Loucy (cell line): ENCODE measurements around the gene GAS6.

Experiments used
- H2AFZ ChIP-seq: fragments of 200-600 bp; sonication (generic); 2 replicates; pipeline ENCODE4 v1.6.0; 2016; ENCODE audit warnings: antibody characterized with exemption, mild to moderate bottlenecking, low read length, moderate library complexity
- H3F3A ChIP-seq: fragments of 200-600 bp; 2 replicates; pipeline ENCODE4 v1.6.0; 2016; ENCODE audit warnings: antibody characterized with exemption, low read depth, mild to moderate bottlenecking
- H3K27me3 ChIP-seq: fragments of 200-600 bp; sonication (generic); 2 replicates; pipeline ENCODE4 v1.6.1; 2014; ENCODE audit warnings: low read length, mild to moderate bottlenecking; ENCODE audit not compliant: insufficient read depth, poor library complexity, severe bottlenecking
- H3K36me3 ChIP-seq: fragments of 200-600 bp; sonication (generic); 2 replicates; pipeline ENCODE4 v1.6.1; 2016; ENCODE audit warnings: low read length; ENCODE audit not compliant: insufficient read depth
- H3K4me1 ChIP-seq: fragments of 200-600 bp; sonication (generic); 2 replicates; pipeline ENCODE4 v1.5.1; 2014; ENCODE audit warnings: low read length, mild to moderate bottlenecking; ENCODE audit not compliant: insufficient read depth, poor library complexity, severe bottlenecking
- H3K4me2 ChIP-seq: fragments of 200-600 bp; sonication (generic); 2 replicates; pipeline ENCODE4 v1.6.0; 2014; ENCODE audit warnings: antibody characterized with exemption, low read length, low read depth, mild to moderate bottlenecking; ENCODE audit not compliant: poor library complexity, severe bottlenecking
- H3K4me3 ChIP-seq: fragments of 200-600 bp; sonication (generic); 2 replicates; pipeline ENCODE4 v1.5.1; 2014; ENCODE audit warnings: low read length, mild to moderate bottlenecking, mixed read lengths; ENCODE audit not compliant: poor library complexity, severe bottlenecking
- H3K79me2 ChIP-seq: fragments of 200-600 bp; sonication (generic); 2 replicates; pipeline ENCODE4 v1.6.1; 2014; ENCODE audit warnings: low read length; ENCODE audit not compliant: insufficient read depth
- H3K9ac ChIP-seq: fragments of 200-600 bp; sonication (generic); 2 replicates; pipeline ENCODE4 v1.6.0; 2014; ENCODE audit warnings: mild to moderate bottlenecking, low read depth, low read length, moderate library complexity; ENCODE audit not compliant: poor library complexity, severe bottlenecking
- H3K9me2 ChIP-seq: fragments of 200-600 bp; sonication (generic); replicated peaks from 2 replicates; pipeline ENCODE4 v1.6.1; 2016; ENCODE audit warnings: low read depth, low read length, mixed read lengths
- H3K9me3 ChIP-seq: fragments of 200-600 bp; sonication (generic); 2 replicates; pipeline ENCODE4 v1.6.1; 2014; ENCODE audit warnings: mild to moderate bottlenecking, antibody characterized with exemption, low read length, low read depth; ENCODE audit not compliant: insufficient read depth
- H4K20me1 ChIP-seq: fragments of 200-600 bp; sonication (generic); 2 replicates; pipeline ENCODE4 v1.6.0; 2014; ENCODE audit warnings: antibody characterized with exemption, low read length, mild to moderate bottlenecking; ENCODE audit not compliant: insufficient read depth, poor library complexity, severe bottlenecking
- CTCF ChIP-seq: fragments of 200-600 bp; sonication (generic); conservative IDR thresholded peaks from 2 replicates; pipeline ENCODE4 v1.5.1; 2014; ENCODE audit warnings: mild to moderate bottlenecking, antibody characterized with exemption, low read length
- EZH2phosphoT487 ChIP-seq: fragments of 200-600 bp; IDR thresholded peaks from 2 replicates; pipeline ENCODE4 v1.6.1; 2018; ENCODE audit warnings: antibody characterized with exemption, mild to moderate bottlenecking, moderate library complexity, borderline replicate concordance

GAS6 gene

GRCh38 chr13:113813070-113813748 is 50.7 kb downstream of the GAS6 start:
- H3K9me2 ChIP-seq = no peaks in the 10 kb centered on the region
- peaks cover 11% of the 10 kb centered on the region; the same call in 1 of the 2 replicates for H3K9me3 ChIP-seq
- H3K4me1 ChIP-seq = peaks cover 4% of the 10 kb centered on the region
- no peaks in the 10 kb centered on the region for H4K20me1 ChIP-seq
- H3K4me2 ChIP-seq = no peak overlapping the region
- TF ChIP-seq CTCF (no peak), EZH2phosphoT487 (no peak)
- H2AFZ ChIP-seq = no peak overlapping the region
- H3K36me3 ChIP-seq = no peaks in the 10 kb centered on the region
- H3K27me3 ChIP-seq = no peaks in the 10 kb centered on the region
- H3K4me3 ChIP-seq = no peak overlapping the region
- no peak overlapping the region for H3K9ac ChIP-seq
- no peaks in the 10 kb centered on the region for H3F3A ChIP-seq
- no peaks in the 10 kb centered on the region for H3K79me2 ChIP-seq

GRCh38 chr13:113812178-113813040 is 51.5 kb downstream of the GAS6 start:
- Histone ChIP-seq H3K9me3 (peaks cover 16% of the 10 kb centered on the region; the same call in 1 of the 2 replicates), H4K20me1 (no peaks in the 10 kb centered on the region), H3K27me3 (no peaks in the 10 kb centered on the region), H3K79me2 (no peaks in the 10 kb centered on the region), H3K4me1 (peaks cover 4% of the 10 kb centered on the region), H3K36me3 (no peaks in the 10 kb centered on the region), H3K9ac (no peak overlapping the region), H3F3A (no peaks in the 10 kb centered on the region), H3K9me2 (no peaks in the 10 kb centered on the region), H3K4me3 (no peak overlapping the region), H2AFZ (no peak overlapping the region), H3K4me2 (no peak overlapping the region)
- TF ChIP-seq EZH2phosphoT487 = no peak
- TF ChIP-seq CTCF = no peak

GRCh38 chr13:113811081-113811928 is 52.6 kb downstream of the GAS6 start:
- no peaks in the 10 kb centered on the region for H3K27me3 ChIP-seq
- no peaks in the 10 kb centered on the region for H4K20me1 ChIP-seq
- H3F3A ChIP-seq = no peaks in the 10 kb centered on the region
- H3K9me3 ChIP-seq = peaks cover 16% of the 10 kb centered on the region; the same call in 1 of the 2 replicates
- H3K4me1 ChIP-seq = no peaks in the 10 kb centered on the region
- no peaks in the 10 kb centered on the region for H3K36me3 ChIP-seq
- H3K9me2 ChIP-seq = no peaks in the 10 kb centered on the region
- H2AFZ ChIP-seq = no peak overlapping the region
- H3K4me2 ChIP-seq = no peak overlapping the region
- no peak overlapping the region for H3K4me3 ChIP-seq
- H3K79me2 ChIP-seq = no peaks in the 10 kb centered on the region
- no peak overlapping the region for H3K9ac ChIP-seq
- TF ChIP-seq EZH2phosphoT487 (no peak), CTCF (no peak)
